ENCODE data around the gene SF3A2.

- TF ChIP-seq CTCF (IDR thresholded peaks at IDR 0.05) (no peak), POLR2A (IDR thresholded peaks at IDR 0.05) (no peak), EP300 (IDR thresholded peaks at IDR 0.05) (no peak), POLR2AphosphoS5 (IDR thresholded peaks at IDR 0.05) (no peak)
Measured at GRCh38 chr19:2232286-2233151, 4.1 kb upstream of the SF3A2 start.

Data from sigmoid colon (tissue), 4 donors.